ENCODE measurements around the gene THBS1. TPM values are rescaled to one million over a fixed set of nuclear protein-coding genes. Genes with fewer than 3 reads are reported as not detected.
A peak's percentile ranks its signal among the peaks of the same experiment; 100 is the strongest.

The THBS1 gene
- total RNA-seq, 1 experiment from 2014 or later: not detected

DNA sequence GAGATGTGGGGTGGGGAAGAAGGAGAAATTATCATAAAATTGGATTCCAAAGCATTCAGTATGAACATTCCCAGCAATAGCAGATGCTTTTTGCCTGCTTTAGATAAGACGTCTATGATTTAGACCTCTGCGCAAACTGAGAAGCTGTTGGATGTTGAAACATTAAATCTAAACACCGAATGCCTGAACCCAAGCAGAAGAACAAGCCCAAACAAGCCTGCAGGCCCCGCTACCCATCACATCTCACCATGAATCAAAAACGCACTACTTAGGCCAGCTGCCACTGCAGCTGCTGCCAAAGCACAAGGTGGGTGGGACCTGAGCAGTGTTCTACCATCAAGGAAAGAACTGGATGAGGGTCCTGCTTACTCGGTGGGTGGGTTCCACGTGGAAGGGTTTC, 24.4 kb upstream of the THBS1 start:
- Histone ChIP-seq H3K9me3 (ENCODE audit: low read length) (no peaks in the 10 kb centered on the region), H3K79me2 (ENCODE audit: low read length) (no peaks in the 10 kb centered on the region), H3K36me3 (ENCODE audit: insufficient read depth, low read length) (no peaks in the 10 kb centered on the region), H3K9ac (ENCODE audit: low read length) (no peak overlapping the region), H2AFZ (ENCODE audit: low read length) (no peak overlapping the region), H3K4me1 (ENCODE audit: low read length) (no peaks in the 10 kb centered on the region), H3K4me3 (ENCODE audit: low read length) (no peak overlapping the region), H4K20me1 (ENCODE audit: insufficient read depth, low read depth, low read length) (no peaks in the 10 kb centered on the region), H3K9me2 (replicated peaks; ENCODE audit: insufficient read depth, low read length) (no peaks in the 10 kb centered on the region), H3K27me3 (ENCODE audit: low read length) (no peaks in the 10 kb centered on the region), H3K4me2 (ENCODE audit: low read depth, low read length, poor library complexity, severe bottlenecking) (no peak overlapping the region), H3K27ac (ENCODE audit: low read length) (no peak overlapping the region)
- no peak for DNase-seq

- no peaks in the 10 kb centered on the region for H3K79me2 ChIP-seq (ENCODE audit: low read length)
- no peak overlapping the region for H3K4me2 ChIP-seq (ENCODE audit: low read depth, low read length, poor library complexity, severe bottlenecking)
- H3K27me3 ChIP-seq (ENCODE audit: low read length): no peaks in the 10 kb centered on the region
- H3K9me3 ChIP-seq (ENCODE audit: low read length): no peaks in the 10 kb centered on the region
- H4K20me1 ChIP-seq (ENCODE audit: insufficient read depth, low read depth, low read length): no peaks in the 10 kb centered on the region
- no peaks in the 10 kb centered on the region for H3K9me2 ChIP-seq (replicated peaks; ENCODE audit: insufficient read depth, low read length)
- DNase-seq: no peak
- H2AFZ ChIP-seq (ENCODE audit: low read length): no peak overlapping the region
- no peak overlapping the region for H3K4me3 ChIP-seq (ENCODE audit: low read length)
- no peak overlapping the region for H3K27ac ChIP-seq (ENCODE audit: low read length)
- no peaks in the 10 kb centered on the region for H3K4me1 ChIP-seq (ENCODE audit: low read length)
- no peak overlapping the region for H3K9ac ChIP-seq (ENCODE audit: low read length)
- H3K36me3 ChIP-seq (ENCODE audit: insufficient read depth, low read length): no peaks in the 10 kb centered on the region
Observed at GRCh38 chr15:39558421-39558820, 22.5 kb upstream of the THBS1 start.

GRCh38 chr15:39564972-39565665, 15.8 kb upstream of the THBS1 start:
- DNase-seq: no peak
- no peak overlapping the region for H3K4me3 ChIP-seq (ENCODE audit: low read length)
- no peaks in the 10 kb centered on the region for H3K79me2 ChIP-seq (ENCODE audit: low read length)
- H3K9ac ChIP-seq (ENCODE audit: low read length): no peak overlapping the region
- H2AFZ ChIP-seq (ENCODE audit: low read length): no peak overlapping the region
- no peaks in the 10 kb centered on the region for H3K27me3 ChIP-seq (ENCODE audit: low read length)
- H3K36me3 ChIP-seq (ENCODE audit: insufficient read depth, low read length): no peaks in the 10 kb centered on the region
- H3K9me2 ChIP-seq (replicated peaks; ENCODE audit: insufficient read depth, low read length): no peaks in the 10 kb centered on the region
- H3K9me3 ChIP-seq (ENCODE audit: low read length): no peaks in the 10 kb centered on the region
- H4K20me1 ChIP-seq (ENCODE audit: insufficient read depth, low read depth, low read length): no peaks in the 10 kb centered on the region
- no peak overlapping the region for H3K4me2 ChIP-seq (ENCODE audit: low read depth, low read length, poor library complexity, severe bottlenecking)
- H3K27ac ChIP-seq (ENCODE audit: low read length): no peak overlapping the region
- H3K4me1 ChIP-seq (ENCODE audit: low read length): no peaks in the 10 kb centered on the region

GRCh38 chr15:39565851-39566250, 15.0 kb upstream of the THBS1 start:
- no peaks in the 10 kb centered on the region for H3K27me3 ChIP-seq (ENCODE audit: low read length)
- no peak overlapping the region for H3K4me3 ChIP-seq (ENCODE audit: low read length)
- no peak for DNase-seq
- no peaks in the 10 kb centered on the region for H3K9me3 ChIP-seq (ENCODE audit: low read length)
- no peaks in the 10 kb centered on the region for H3K4me1 ChIP-seq (ENCODE audit: low read length)
- no peak overlapping the region for H2AFZ ChIP-seq (ENCODE audit: low read length)
- no peaks in the 10 kb centered on the region for H3K9me2 ChIP-seq (replicated peaks; ENCODE audit: insufficient read depth, low read length)
- H3K27ac ChIP-seq (ENCODE audit: low read length): no peak overlapping the region
- H3K79me2 ChIP-seq (ENCODE audit: low read length): no peaks in the 10 kb centered on the region
- H3K9ac ChIP-seq (ENCODE audit: low read length): no peak overlapping the region
- no peak overlapping the region for H3K4me2 ChIP-seq (ENCODE audit: low read depth, low read length, poor library complexity, severe bottlenecking)
- no peaks in the 10 kb centered on the region for H4K20me1 ChIP-seq (ENCODE audit: insufficient read depth, low read depth, low read length)
- H3K36me3 ChIP-seq (ENCODE audit: insufficient read depth, low read length): no peaks in the 10 kb centered on the region

DNA sequence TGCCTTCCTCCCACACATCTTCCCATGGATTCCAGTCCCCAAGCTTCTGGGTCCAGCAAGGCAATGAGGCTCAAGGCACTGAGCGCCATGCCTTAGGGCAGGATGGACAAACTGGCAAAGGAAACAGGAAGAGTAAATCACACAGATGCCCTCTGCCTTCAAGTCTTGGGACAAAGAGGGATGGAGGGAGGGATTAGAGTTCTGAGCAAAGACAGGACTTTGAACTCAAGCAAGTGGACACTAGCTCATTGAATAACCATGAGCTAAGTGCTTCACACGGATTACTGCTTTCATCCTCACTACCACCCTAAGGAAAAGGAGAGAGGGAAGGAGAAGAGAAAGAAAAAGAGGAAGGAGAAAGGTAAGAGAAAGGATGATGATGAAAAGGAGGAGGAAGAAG, 7.6 kb upstream of the THBS1 start:
- Histone ChIP-seq H3K9me3 (ENCODE audit: low read length) (no peaks in the 10 kb centered on the region), H3K36me3 (ENCODE audit: insufficient read depth, low read length) (no peaks in the 10 kb centered on the region), H3K27me3 (ENCODE audit: low read length) (no peaks in the 10 kb centered on the region), H3K4me2 (ENCODE audit: low read depth, low read length, poor library complexity, severe bottlenecking) (no peak overlapping the region), H3K9ac (ENCODE audit: low read length) (no peak overlapping the region), H3K27ac (ENCODE audit: low read length) (no peak overlapping the region), H3K79me2 (ENCODE audit: low read length) (no peaks in the 10 kb centered on the region), H2AFZ (ENCODE audit: low read length) (no peak overlapping the region), H3K4me3 (ENCODE audit: low read length) (no peak overlapping the region), H4K20me1 (ENCODE audit: insufficient read depth, low read depth, low read length) (no peaks in the 10 kb centered on the region), H3K9me2 (replicated peaks; ENCODE audit: insufficient read depth, low read length) (no peaks in the 10 kb centered on the region), H3K4me1 (ENCODE audit: low read length) (no peaks in the 10 kb centered on the region)
- DNase-seq: no peak

- Histone ChIP-seq H3K9ac (ENCODE audit: low read length) (no peak overlapping the region), H3K9me2 (replicated peaks; ENCODE audit: insufficient read depth, low read length) (no peaks in the 10 kb centered on the region), H3K36me3 (ENCODE audit: insufficient read depth, low read length) (no peaks in the 10 kb centered on the region), H4K20me1 (ENCODE audit: insufficient read depth, low read depth, low read length) (no peaks in the 10 kb centered on the region), H3K79me2 (ENCODE audit: low read length) (no peaks in the 10 kb centered on the region), H2AFZ (ENCODE audit: low read length) (no peak overlapping the region), H3K27ac (ENCODE audit: low read length) (no peak overlapping the region), H3K4me2 (ENCODE audit: low read depth, low read length, poor library complexity, severe bottlenecking) (no peak overlapping the region), H3K27me3 (ENCODE audit: low read length) (no peaks in the 10 kb centered on the region), H3K4me1 (ENCODE audit: low read length) (no peaks in the 10 kb centered on the region), H3K9me3 (ENCODE audit: low read length) (no peaks in the 10 kb centered on the region), H3K4me3 (ENCODE audit: low read length) (no peak overlapping the region)
- no peak for DNase-seq
Observed at GRCh38 chr15:39573844-39574243, 7.0 kb upstream of the THBS1 start.

DNA sequence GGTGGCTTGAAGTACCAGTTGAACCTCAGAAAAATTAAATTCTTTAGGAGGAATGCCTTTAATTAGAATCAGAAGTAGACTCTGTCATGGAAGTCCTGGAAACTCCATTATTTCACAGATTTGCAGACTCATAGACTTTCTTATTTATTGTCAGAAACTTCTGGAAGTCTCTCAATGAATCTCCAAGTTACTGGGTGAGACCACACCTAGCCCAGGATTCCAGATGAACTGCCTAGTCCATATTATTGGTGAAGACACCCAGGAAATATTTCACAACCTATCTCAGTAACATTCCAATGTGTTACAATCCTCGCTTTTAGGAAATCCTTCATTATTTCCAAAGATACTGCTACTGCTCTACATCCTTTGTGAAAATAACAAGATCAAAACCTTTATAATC, 6.5 kb upstream of the THBS1 start:
- Histone ChIP-seq H3K27me3 (ENCODE audit: low read length) (no peaks in the 10 kb centered on the region), H3K9me3 (ENCODE audit: low read length) (no peaks in the 10 kb centered on the region), H3K4me2 (ENCODE audit: low read depth, low read length, poor library complexity, severe bottlenecking) (no peak overlapping the region), H3K4me1 (ENCODE audit: low read length) (no peaks in the 10 kb centered on the region), H3K27ac (ENCODE audit: low read length) (no peak overlapping the region), H3K4me3 (ENCODE audit: low read length) (no peak overlapping the region), H3K79me2 (ENCODE audit: low read length) (no peaks in the 10 kb centered on the region), H4K20me1 (ENCODE audit: insufficient read depth, low read depth, low read length) (no peaks in the 10 kb centered on the region), H3K36me3 (ENCODE audit: insufficient read depth, low read length) (no peaks in the 10 kb centered on the region), H3K9ac (ENCODE audit: low read length) (no peak overlapping the region), H3K9me2 (replicated peaks; ENCODE audit: insufficient read depth, low read length) (no peaks in the 10 kb centered on the region), H2AFZ (ENCODE audit: low read length) (no peak overlapping the region)
- no peak for DNase-seq

- no peaks in the 10 kb centered on the region for H3K4me1 ChIP-seq (ENCODE audit: low read length)
- H3K27me3 ChIP-seq (ENCODE audit: low read length): no peaks in the 10 kb centered on the region
- no peak overlapping the region for H3K4me3 ChIP-seq (ENCODE audit: low read length)
- no peak overlapping the region for H3K27ac ChIP-seq (ENCODE audit: low read length)
- no peak overlapping the region for H3K4me2 ChIP-seq (ENCODE audit: low read depth, low read length, poor library complexity, severe bottlenecking)
- no peaks in the 10 kb centered on the region for H3K9me2 ChIP-seq (replicated peaks; ENCODE audit: insufficient read depth, low read length)
- H2AFZ ChIP-seq (ENCODE audit: low read length): no peak overlapping the region
- H3K36me3 ChIP-seq (ENCODE audit: insufficient read depth, low read length): no peaks in the 10 kb centered on the region
- H4K20me1 ChIP-seq (ENCODE audit: insufficient read depth, low read depth, low read length): no peaks in the 10 kb centered on the region
- H3K9ac ChIP-seq (ENCODE audit: low read length): no peak overlapping the region
- H3K9me3 ChIP-seq (ENCODE audit: low read length): no peaks in the 10 kb centered on the region
- H3K79me2 ChIP-seq (ENCODE audit: low read length): no peaks in the 10 kb centered on the region
- DNase-seq: peak; percentile 12
Observed at GRCh38 chr15:39575180-39575579, 5.7 kb upstream of the THBS1 start.

All from Karpas-422 (cell line).